Renal cortical epithelial cell (primary cell): ENCODE results near the gene AFAP1. TPM values are rescaled to one million over a fixed set of nuclear protein-coding genes. Genes with fewer than 3 reads are reported as not detected.

Experiments
- DNase-seq: peaks from one replicate; pipeline ENCODE4 v3.0.0-alpha.2; 2011; ENCODE audit warnings: low read depth
- total RNA-seq: library from RNA; depleted of rRNA; stranded (reverse); fragments of >200 nt; gene quantifications from 2 replicates; pipeline ENCODE4 v1.2.3, GENCODE V29; 2014

The AFAP1 gene
- total RNA-seq, 1 donor from 2014 or later: 27.2 TPM

GRCh38 chr4:7721984-7722551 is 217.6 kb downstream of the AFAP1 start:
- DNase-seq: no peak

DNA sequence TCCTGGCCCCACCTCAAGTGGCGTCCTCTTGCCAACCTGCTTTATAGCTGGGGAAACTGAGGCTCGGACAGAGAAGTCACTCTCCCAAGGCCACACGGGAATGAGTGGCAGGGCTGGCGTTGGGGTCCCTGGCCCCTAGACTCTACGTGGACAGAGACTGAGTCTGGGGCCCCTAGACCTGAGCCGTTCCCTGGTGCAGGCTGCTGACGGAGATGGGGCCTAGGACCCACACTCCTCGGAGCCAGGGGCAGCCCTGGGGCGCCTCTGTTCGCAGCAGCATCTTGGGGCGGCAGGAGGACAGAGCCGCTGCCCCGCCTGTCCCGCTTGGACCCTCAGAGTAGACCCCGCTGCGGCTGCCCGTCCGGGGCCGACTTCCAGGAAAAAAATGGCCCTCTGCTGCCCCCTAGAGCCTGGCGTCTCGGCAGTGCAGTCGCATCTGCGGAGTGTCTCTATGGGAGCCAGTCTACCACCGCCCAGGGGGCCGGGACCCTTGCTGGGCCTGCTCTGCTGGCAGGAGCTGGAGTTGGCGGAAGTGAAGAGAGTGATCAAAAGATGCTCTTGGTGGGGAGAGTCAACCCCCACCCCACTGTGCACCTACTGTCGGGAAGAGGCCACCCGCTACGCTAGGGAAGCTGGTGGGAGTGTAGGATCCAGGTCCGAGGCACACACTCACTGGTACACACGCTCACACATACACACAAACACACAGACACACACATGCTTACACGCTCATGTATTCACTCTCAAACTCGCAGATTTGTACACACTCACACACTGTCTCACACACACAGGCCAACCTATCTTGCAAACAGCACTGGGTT is 220.1 kb downstream of the AFAP1 start:
- DNase-seq: no peak

GRCh38 chr4:7717946-7718490 is 221.6 kb downstream of the AFAP1 start:
- DNase-seq: no peak

DNA sequence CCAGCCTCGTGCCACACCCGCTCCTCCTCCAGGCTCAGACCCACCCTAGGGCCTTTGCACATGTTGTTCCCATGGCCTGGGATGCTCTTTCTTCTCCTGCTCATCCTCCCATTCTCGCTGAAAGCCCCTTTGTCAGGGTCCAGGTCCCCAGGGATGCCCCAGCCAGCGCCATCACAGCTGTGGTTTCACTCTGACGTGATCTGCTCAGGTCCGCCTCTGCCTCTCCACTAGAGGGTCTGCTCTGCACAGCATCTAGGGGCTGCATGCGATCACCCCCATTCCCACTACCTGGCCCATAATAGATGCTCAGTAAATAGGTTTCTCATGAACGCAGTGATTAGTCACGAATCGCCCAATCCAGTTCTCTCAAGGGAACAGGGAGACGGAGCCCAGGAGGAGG is 222.5 kb downstream of the AFAP1 start:
- no peak for DNase-seq

- DNase-seq: no peak
Observed at GRCh38 chr4:7716010-7716721, 223.5 kb downstream of the AFAP1 start.

DNA sequence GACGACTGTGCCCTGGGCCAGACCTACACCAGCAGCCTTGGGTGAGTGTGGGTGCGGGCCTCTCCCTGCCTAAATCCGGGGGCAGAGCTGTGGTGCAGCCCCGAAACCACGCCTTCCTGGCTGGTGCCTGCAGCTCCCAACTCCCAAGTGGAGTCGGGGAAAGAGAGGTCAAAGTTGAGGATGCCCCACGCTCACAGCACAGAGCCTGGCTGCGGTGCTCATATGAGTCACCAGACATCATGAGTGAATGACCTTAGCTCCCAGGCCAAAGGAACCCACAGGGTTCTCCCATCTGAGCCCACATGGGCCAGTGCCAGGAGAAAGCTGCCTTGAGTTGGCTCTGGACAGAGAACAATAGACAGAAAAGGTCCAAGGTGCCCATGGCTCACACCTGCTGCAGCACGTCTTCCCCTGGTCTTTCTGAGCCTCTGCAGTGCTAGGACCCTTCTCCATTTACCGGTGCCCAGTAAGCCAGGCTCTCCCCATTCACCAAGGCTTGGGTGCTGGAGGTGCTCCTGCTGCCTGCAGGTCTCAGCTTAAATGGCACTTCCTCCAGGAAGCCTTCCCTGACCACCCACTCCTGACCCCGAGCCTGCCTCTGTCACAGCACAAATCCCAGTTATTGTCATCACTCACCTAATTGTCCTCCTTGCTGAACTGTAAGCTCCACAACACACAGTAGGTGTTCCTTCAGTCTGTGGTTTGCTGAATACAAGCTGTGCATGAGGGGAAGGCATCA is 224.2 kb downstream of the AFAP1 start:
- no peak for DNase-seq

DNA sequence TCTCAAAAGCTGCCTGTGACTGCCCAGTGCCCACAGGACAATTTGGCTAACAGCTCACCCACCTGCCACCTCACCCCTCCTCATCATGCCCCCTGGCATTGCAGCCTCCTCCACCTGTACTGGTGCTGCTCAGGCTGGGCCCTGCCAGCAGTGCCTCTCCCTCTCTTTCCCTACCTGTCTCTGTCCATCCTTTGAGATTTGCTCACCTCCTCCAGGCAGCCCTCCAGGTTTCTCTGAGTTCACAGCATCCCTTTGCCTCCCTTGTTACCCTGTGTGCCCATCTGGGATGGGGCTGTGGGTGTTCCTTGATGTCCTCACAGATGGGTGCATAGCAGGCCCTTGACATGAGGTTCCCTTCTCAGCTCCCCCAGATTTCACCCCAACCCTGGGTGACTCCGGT is 224.9 kb downstream of the AFAP1 start:
- DNase-seq: no peak

GRCh38 chr4:7714176-7714575 is 225.5 kb downstream of the AFAP1 start:
- DNase-seq: no peak

DNA sequence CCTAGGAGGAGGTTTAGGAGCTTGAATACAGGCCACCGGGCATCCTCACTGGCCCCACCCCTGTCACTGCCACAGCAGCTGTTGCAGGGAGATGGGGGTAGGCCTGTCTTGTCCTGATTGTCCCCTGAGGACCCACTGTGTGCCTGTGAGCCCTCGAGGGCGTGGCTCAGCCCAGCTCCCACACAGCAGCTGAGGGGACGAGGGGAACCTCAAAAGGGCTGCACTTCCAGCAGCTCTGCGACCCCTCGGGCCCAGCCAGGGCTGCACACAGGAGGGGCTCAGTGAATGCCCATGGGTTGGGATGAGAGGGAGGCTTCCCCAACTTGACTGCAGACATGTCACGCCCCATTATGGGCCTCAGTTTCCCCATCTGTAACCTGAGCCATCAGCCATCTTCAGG is 225.9 kb downstream of the AFAP1 start:
- no peak for DNase-seq

DNA sequence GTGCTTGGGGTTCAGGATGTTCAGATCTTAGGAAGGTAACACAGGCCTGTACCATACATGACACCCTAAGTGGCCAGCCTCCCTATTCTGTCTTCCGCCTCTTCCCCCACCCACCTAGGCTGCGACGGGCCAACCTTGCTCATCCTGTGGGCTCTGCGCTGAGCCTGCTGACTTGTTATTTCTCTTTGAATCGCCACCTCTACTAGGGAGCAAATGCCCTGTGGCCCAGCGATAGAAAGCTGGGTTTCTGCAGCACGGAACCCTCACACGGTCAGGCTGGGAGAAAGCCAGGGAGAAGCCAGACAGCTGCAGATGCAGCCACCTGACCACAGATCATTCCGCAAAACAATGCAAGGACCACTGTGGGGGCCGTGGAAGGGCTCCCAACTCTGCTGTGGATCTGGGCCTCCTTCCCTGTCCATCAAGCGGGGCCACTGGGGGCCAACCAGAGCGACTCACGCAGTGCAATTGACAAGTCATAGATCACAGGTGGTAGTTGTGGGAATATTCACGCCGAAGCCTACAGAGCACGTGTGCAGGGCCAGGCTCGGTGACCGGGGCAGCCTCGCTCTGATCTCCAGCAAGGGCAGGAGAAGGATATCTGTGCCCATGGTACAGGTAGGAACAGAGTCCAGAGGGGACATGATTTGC is 227.5 kb downstream of the AFAP1 start:
- no peak for DNase-seq

GRCh38 chr4:7711307-7711963 is 228.2 kb downstream of the AFAP1 start:
- DNase-seq: no peak

DNA sequence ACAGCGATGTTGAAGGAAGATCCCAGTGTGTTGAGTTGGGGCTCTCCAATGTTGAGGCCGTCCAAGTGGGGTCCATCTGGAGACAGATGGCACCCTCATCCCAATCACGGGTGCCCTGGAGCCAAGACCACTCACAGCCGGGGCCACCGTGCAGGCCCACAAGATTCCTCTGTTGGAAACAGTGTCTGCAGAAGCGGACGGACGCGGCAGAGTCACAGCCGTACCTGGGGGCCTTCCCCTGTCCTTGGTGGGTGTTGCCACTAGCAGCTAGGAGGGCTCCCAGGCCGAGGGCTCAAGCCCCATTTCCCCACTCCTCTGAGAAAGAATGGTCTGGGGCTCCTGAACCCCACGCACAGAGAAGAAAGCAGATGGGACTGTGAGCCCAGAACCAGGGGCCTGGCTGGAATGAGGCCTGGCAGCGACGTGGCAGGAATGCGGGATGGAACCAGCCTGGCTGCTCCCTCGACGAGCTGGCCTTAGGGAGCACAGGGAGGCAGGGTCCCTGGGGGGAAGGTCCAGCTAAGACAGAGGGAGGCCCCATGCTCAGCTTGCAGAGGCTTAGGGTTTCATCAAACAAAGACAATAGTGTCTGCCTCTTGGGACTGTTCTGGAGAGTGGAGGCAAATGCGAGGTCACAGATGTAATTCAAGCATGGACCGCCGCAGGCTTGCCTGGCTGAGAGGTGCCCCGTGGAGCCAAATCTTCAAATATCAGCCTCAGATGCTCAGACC is 228.9 kb downstream of the AFAP1 start:
- no peak for DNase-seq

DNA sequence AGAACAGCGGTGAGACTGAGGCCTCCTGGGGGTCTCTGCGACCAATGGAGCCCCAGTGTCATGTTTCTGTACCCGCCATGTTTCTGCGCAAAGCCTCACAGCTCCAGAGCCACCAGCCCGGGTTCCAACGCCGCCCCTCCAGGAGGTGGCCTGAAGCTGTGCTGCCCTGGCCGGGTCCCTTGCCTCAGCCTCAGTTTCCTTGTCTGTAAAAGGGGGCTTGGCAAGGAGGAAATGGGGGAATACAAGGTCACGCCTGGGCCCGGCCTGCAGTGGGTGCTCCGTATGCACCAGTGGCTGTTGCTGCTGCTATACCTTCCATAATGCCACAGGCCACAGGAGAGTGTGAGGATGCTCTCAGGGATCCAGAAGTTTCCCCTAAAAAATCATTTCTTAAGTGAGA is 229.5 kb downstream of the AFAP1 start:
- no peak for DNase-seq

DNA sequence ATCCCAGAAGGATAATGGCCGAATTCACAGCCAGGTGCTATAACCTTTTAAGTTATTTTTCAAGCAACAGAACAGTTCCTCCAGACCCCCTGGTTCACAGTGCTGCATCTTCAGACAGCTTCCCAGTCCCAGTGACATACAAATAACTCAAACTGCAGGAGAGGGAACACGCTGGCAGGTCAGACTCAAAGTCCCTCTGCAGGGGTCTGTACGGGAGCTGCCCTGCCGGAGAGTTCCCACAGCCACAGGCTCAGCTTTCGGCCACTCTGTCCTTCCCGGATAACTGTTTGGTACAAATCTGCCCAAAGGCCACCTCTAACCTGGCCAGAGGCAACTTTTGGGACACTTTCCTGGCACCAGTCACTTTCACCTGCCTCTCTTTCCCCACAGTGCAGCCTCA is 230.2 kb downstream of the AFAP1 start:
- DNase-seq: no peak

DNA sequence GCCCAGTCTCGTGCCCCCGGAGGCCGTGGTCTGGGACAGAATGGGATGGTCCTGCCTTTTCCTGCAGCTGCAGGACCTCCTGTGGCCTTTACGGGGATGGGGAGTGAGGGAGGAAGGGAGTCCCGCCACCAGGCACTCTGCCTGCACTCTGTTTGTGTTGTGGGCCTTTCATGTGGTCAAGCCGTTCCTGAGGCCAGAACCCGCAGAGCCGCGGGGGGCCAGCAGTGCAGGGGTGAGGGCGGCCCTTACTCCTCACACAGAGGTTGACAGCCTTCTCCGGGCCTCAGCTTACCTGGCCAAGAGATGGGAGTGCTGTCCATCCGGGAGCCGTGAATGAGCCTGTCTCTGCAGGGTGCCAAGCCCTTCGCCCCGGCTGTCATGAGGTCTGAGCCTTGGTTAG is 230.7 kb downstream of the AFAP1 start:
- DNase-seq: no peak

Other genes with a start within 250 kb of the AFAP1 start
- gene ABLIM2, start 219.0 kb upstream of the AFAP1 start, total RNA-seq: 1.2 and 6.1 TPM in 2 replicates